Esophagus squamous epithelium (tissue), 5 donors: ENCODE results near the gene CBFA2T3. TPM values are rescaled to one million over a fixed set of nuclear protein-coding genes. Genes with fewer than 3 reads are reported as not detected.

ENCODE experiments used
- DNase-seq: peaks from one replicate; lab custom pipeline; 2025; lab: John Stamatoyannopoulos, UW
- H3K27ac ChIP-seq, 4 donors: fragments of 200-600 bp; sonication (generic); one replicate each; pipeline ENCODE4 v1.5.1; 2016 to 2019; ENCODE audit warnings: mild to moderate bottlenecking in 1 of 4
- H3K27me3 ChIP-seq, 4 donors: fragments of 200-600 bp; sonication (generic); 1 replicate in 3 of 4; 2 replicates in 1 of 4; pipeline versions ENCODE4 v1.5.1 to v1.6.0; 2017 to 2021; ENCODE audit warnings: antibody characterized with exemption in 1 of 4
- H3K36me3 ChIP-seq, 3 donors: fragments of 200-600 bp; sonication (generic); one replicate each; pipeline ENCODE4 v1.5.1; 2016 to 2019
- H3K4me1 ChIP-seq, 3 donors: fragments of 200-600 bp; sonication (generic); one replicate each; pipeline ENCODE4 v1.5.1; 2017 to 2019
- H3K4me3 ChIP-seq, 4 donors: fragments of 200-600 bp; sonication (generic); 1 replicate in 3 of 4; 2 replicates in 1 of 4; pipeline ENCODE4 v1.5.1; 2016 to 2019; ENCODE audit warnings: mild to moderate bottlenecking in 2 of 4, moderate library complexity in 1 of 4
- H3K9me3 ChIP-seq, 3 donors: fragments of 200-600 bp; sonication (generic); one replicate each; pipeline ENCODE4 v1.5.1; 2016 to 2019
- POLR2A ChIP-seq, 4 donors: fragments of 450-650 bp; IDR thresholded peaks; one replicate each; pipeline ENCODE4 v1.6.1; 2017; ENCODE audit warnings: antibody characterized with exemption in 4 of 4, mild to moderate bottlenecking in 4 of 4, moderate library complexity in 3 of 4
- WGBS, 2 donors: methylation state at CpG; one replicate each; pipeline ENCODE4 v1.1.5; 2018; 5-methylcytosine and 5-hydroxymethylcytosine counted together
- intact Hi-C: fragments of 100-400 bp; cut with DNase I; formaldehyde crosslinking; loops from one replicate; pipeline ENCODE4 v1.15.0; 2022
- total RNA-seq, 4 donors: library from RNA; depleted of rRNA; stranded (reverse); fragments of >200 nt; gene quantifications; one replicate each; pipeline ENCODE4 v1.1.0, GENCODE V29; 2016
- TF ChIP-seq, protein P1 (sequence below), 6 experiments: fragments of 450-650 bp in 4 of 6; fragments of 200-600 bp in 2 of 6; sonication (generic) in 2 of 6; IDR thresholded peaks; one replicate each; pipeline ENCODE4 v1.5.1; 2016 to 2019; ENCODE audit warnings: antibody characterized with exemption in 6 of 6, mild to moderate bottlenecking in 4 of 6, moderate library complexity in 4 of 6
- donor health status: DM: yes; HTN: yes; CAD: no.

The CBFA2T3 gene
- total RNA-seq, 4 donors from 2014 or later: 0.18 to 2.7 (median 1.4) TPM

DNA sequence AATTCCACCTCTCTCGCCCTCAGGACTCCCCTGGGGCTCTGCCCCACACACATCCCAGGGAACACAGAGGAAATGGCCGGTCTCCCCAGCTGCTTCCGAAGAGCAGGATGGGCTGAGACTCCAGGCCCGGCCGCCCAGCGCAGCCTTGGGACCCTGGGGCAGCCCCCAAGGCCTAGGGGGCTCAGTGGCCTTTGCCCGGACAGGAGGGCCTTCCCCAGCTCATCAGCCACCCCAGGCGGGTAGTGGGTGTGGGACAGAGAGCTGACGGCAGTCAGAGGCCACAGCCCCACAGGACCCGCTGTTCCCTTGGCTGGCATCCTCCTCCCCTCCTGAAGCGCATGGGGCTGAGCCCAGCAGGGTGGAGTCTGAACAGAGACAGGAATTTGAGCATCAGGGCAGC is 6.2 kb upstream of the CBFA2T3 start:
- intact Hi-C loops: no loop called here
- no CpG with 5 or more reads among the region's 11 CpGs for WGBS, 2 donors
- Histone ChIP-seq H3K4me1 (peaks cover 0 to 3% (median 0%) of the 10 kb centered on the region in 3 donors), H3K36me3 (no peaks in the 10 kb centered on the region), H3K4me3 (no peak overlapping the region), H3K27me3 (peaks cover 0 to 68% (median 0%) of the 10 kb centered on the region in 4 donors), H3K9me3 (no peaks in the 10 kb centered on the region), H3K27ac (no peak overlapping the region)
- no peak for DNase-seq
- TF ChIP-seq POLR2A (IDR thresholded peaks at IDR 0.05): no peak
- TF ChIP-seq, protein P1, sequence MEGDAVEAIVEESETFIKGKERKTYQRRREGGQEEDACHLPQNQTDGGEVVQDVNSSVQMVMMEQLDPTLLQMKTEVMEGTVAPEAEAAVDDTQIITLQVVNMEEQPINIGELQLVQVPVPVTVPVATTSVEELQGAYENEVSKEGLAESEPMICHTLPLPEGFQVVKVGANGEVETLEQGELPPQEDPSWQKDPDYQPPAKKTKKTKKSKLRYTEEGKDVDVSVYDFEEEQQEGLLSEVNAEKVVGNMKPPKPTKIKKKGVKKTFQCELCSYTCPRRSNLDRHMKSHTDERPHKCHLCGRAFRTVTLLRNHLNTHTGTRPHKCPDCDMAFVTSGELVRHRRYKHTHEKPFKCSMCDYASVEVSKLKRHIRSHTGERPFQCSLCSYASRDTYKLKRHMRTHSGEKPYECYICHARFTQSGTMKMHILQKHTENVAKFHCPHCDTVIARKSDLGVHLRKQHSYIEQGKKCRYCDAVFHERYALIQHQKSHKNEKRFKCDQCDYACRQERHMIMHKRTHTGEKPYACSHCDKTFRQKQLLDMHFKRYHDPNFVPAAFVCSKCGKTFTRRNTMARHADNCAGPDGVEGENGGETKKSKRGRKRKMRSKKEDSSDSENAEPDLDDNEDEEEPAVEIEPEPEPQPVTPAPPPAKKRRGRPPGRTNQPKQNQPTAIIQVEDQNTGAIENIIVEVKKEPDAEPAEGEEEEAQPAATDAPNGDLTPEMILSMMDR (IDR thresholded peaks at IDR 0.05): no peak

- Histone ChIP-seq H3K4me3 (no peak overlapping the region), H3K27me3 (peaks cover 0 to 73% (median 0%) of the 10 kb centered on the region in 4 donors), H3K27ac (no peak overlapping the region), H3K36me3 (no peaks in the 10 kb centered on the region), H3K9me3 (no peaks in the 10 kb centered on the region), H3K4me1 (peaks cover 0 to 9% (median 2%) of the 10 kb centered on the region in 3 donors)
- TF ChIP-seq, protein P1 (IDR thresholded peaks at IDR 0.05): no peak
- TF ChIP-seq POLR2A (IDR thresholded peaks at IDR 0.05): no peak
- DNase-seq: no peak
- WGBS, 2 donors: 75 to 78% methylated on average over 3 to 18 of the region's 25 CpGs
- intact Hi-C loops: no loop called here
Measured at GRCh38 chr16:88982286-88983084, 5.5 kb upstream of the CBFA2T3 start.

- no peak overlapping the region for H3K4me3 ChIP-seq
- DNase-seq: no peak
- peaks cover 0 to 86% (median 0%) of the 10 kb centered on the region in 4 donors for H3K27me3 ChIP-seq
Measured at GRCh38 chr16:88979353-88980015, 2.5 kb upstream of the CBFA2T3 start.

GRCh38 chr16:88978608-88979346 is 1.8 kb upstream of the CBFA2T3 start:
- peaks cover 0 to 86% (median 0%) of the 10 kb centered on the region in 4 donors for H3K27me3 ChIP-seq
- intact Hi-C loops: no loop called here
- WGBS, 2 donors: 0 to 70% methylated on average over 1 to 2 of the region's 21 CpGs
- no peaks in the 10 kb centered on the region for H3K9me3 ChIP-seq
- no peak for TF ChIP-seq POLR2A (IDR thresholded peaks at IDR 0.05)
- TF ChIP-seq, protein P1 (IDR thresholded peaks at IDR 0.05): no peak
- no peak for DNase-seq
- peak overlapping the region in 1 of 4 donors; percentile 12 for H3K4me3 ChIP-seq
- H3K4me1 ChIP-seq: peaks cover 0 to 24% (median 10%) of the 10 kb centered on the region in 3 donors
- peak overlapping the region in 2 of 4 donors; percentile 29 to 61 for H3K27ac ChIP-seq
- H3K36me3 ChIP-seq: no peaks in the 10 kb centered on the region

More at GRCh38 chr16:88979353-88980015, 2.5 kb upstream of the CBFA2T3 start:
- Histone ChIP-seq H3K27ac (peak overlapping the region in 1 of 4 donors; percentile 21), H3K36me3 (no peaks in the 10 kb centered on the region), H3K4me1 (peaks cover 0 to 24% (median 10%) of the 10 kb centered on the region in 3 donors), H3K9me3 (no peaks in the 10 kb centered on the region)
- 85 to 93% methylated on average over 1 to 2 of the region's 3 CpGs for WGBS, 2 donors
- TF ChIP-seq POLR2A (IDR thresholded peaks at IDR 0.05): no peak
- TF ChIP-seq, protein P1 (IDR thresholded peaks at IDR 0.05): no peak
- intact Hi-C loops: no loop called here
